Calu3 (cell line): ENCODE measurements around the gene PLEKHF1. TPM values are rescaled to one million over a fixed set of nuclear protein-coding genes. Genes with fewer than 3 reads are reported as not detected.

ENCODE experiments used
- BruUV-seq: library from RNA; stranded (reverse); fragments of 400-500 nt; replicated peaks from 2 replicates; lab custom pipeline; 2021; lab: Mats Ljungman, UMichigan
- CTCF ChIA-PET: fragments of 300-600 bp; sonication (Branson Sonifier 250); formaldehyde crosslinking; loops from one replicate; lab custom pipeline; 2022; ENCODE audit warnings: antibody characterized with exemption; lab: Charles Lee
- DNase-seq: peaks from one replicate; pipeline ENCODE4 v3.0.0; 2022
- H3K27ac Mint-ChIP-seq: one replicate; pipeline ENCODE4 v1.8.0; 2022; ENCODE audit warnings: mixed read lengths; ENCODE audit not compliant: unreplicated experiment
- H3K27me3 Mint-ChIP-seq: one replicate; pipeline ENCODE4 v1.8.0; 2022; ENCODE audit warnings: mixed read lengths; ENCODE audit not compliant: unreplicated experiment
- H3K36me3 Mint-ChIP-seq: one replicate; pipeline ENCODE4 v1.8.0; 2022; ENCODE audit warnings: mild to moderate bottlenecking, moderate library complexity, mixed read lengths; ENCODE audit not compliant: insufficient read depth, unreplicated experiment
- H3K4me1 Mint-ChIP-seq: one replicate; pipeline ENCODE4 v1.8.0; 2022; ENCODE audit warnings: mild to moderate bottlenecking, low read depth, mixed read lengths; ENCODE audit not compliant: unreplicated experiment
- H3K4me3 Mint-ChIP-seq: one replicate; pipeline ENCODE4 v1.8.0; 2022; ENCODE audit warnings: mild to moderate bottlenecking, low read depth, moderate library complexity, mixed read lengths; ENCODE audit not compliant: unreplicated experiment
- H3K9me3 Mint-ChIP-seq: one replicate; pipeline ENCODE4 v1.8.0; 2022; ENCODE audit warnings: low read depth, mixed read lengths; ENCODE audit not compliant: unreplicated experiment
- CTCF ChIP-seq: fragments of 200-600 bp; IDR thresholded peaks from one replicate; pipeline ENCODE4 v1.8.0; 2022; ENCODE audit warnings: antibody characterized with exemption; ENCODE audit not compliant: unreplicated experiment
- intact Hi-C: fragments of 100-400 bp; cut with micrococcal nuclease; formaldehyde crosslinking; loops from one replicate; pipeline ENCODE4 v1.10.0; 2022; ENCODE audit not compliant: unreplicated experiment
- total RNA-seq: library from RNA; stranded (reverse); gene quantifications from 2 replicates; pipeline ENCODE4 v1.2.3, GENCODE V29; 2022

Gene PLEKHF1
- total RNA-seq, 1 experiment from 2014 or later, result 2.9 TPM

GRCh38 chr19:29677001-29677817 lies 11.9 kb downstream of the PLEKHF1 start:
- H3K4me1 Mint-ChIP-seq, result peaks cover 8% of the 10 kb centered on the region
- TF ChIP-seq CTCF, result no peak
- no peaks in the 10 kb centered on the region for H3K27me3 Mint-ChIP-seq
- H3K4me3 Mint-ChIP-seq, result no peak overlapping the region
- no peaks in the 10 kb centered on the region for H3K9me3 Mint-ChIP-seq
- H3K27ac Mint-ChIP-seq, result no peak overlapping the region
- H3K36me3 Mint-ChIP-seq, result no peaks in the 10 kb centered on the region
- CTCF ChIA-PET, result no interaction called here
- DNase-seq, result no peak
- no TSS peak for BruUV-seq
- intact Hi-C loops, result no loop called here

GRCh38 chr19:29678484-29679106 lies 13.3 kb downstream of the PLEKHF1 start:
- H3K27me3 Mint-ChIP-seq, result peaks cover 12% of the 10 kb centered on the region
- no TSS peak for BruUV-seq
- DNase-seq, result no peak
- no peaks in the 10 kb centered on the region for H3K4me1 Mint-ChIP-seq
- H3K4me3 Mint-ChIP-seq, result no peak overlapping the region
- H3K36me3 Mint-ChIP-seq, result no peaks in the 10 kb centered on the region
- CTCF ChIA-PET, result interaction anchor here (0.7 kb wide), 1 partner anchor 27 kb away, joined by 5 read pairs; no protein-coding TSS in a partner anchor
- no peak for TF ChIP-seq CTCF
- no peaks in the 10 kb centered on the region for H3K9me3 Mint-ChIP-seq
- no peak overlapping the region for H3K27ac Mint-ChIP-seq
- intact Hi-C loops, result no loop called here

- intact Hi-C loops, result no loop called here
- Mint-ChIP-seq H3K4me1 (no peaks in the 10 kb centered on the region), H3K36me3 (no peaks in the 10 kb centered on the region), H3K27ac (no peak overlapping the region), H3K9me3 (no peaks in the 10 kb centered on the region), H3K27me3 (peaks cover 18% of the 10 kb centered on the region), H3K4me3 (no peak overlapping the region)
- TF ChIP-seq CTCF, result no peak
- no peak for DNase-seq
- BruUV-seq, result no TSS peak
- CTCF ChIA-PET, result no interaction called here
Observed at GRCh38 chr19:29679598-29680210, 14.4 kb downstream of the PLEKHF1 start.

- CTCF ChIA-PET, result no interaction called here
- Mint-ChIP-seq H3K27ac (no peak overlapping the region), H3K4me3 (no peak overlapping the region), H3K27me3 (peaks cover 26% of the 10 kb centered on the region), H3K4me1 (no peaks in the 10 kb centered on the region), H3K36me3 (no peaks in the 10 kb centered on the region), H3K9me3 (no peaks in the 10 kb centered on the region)
- DNase-seq, result no peak
- no peak for TF ChIP-seq CTCF
- no TSS peak for BruUV-seq
- intact Hi-C loops, result no loop called here
Observed at GRCh38 chr19:29680447-29680846, 15.2 kb downstream of the PLEKHF1 start.
